Lower leg skin (tissue), 3 donors: ENCODE measurements around the gene NODAL.

Experiments used
- POLR2A ChIP-seq, 2 donors: fragments of 450-650 bp; IDR thresholded peaks; one replicate each; pipeline ENCODE4 v1.6.1; 2016 to 2017; ENCODE audit warnings: antibody characterized with exemption in 2 of 2, mild to moderate bottlenecking in 1 of 2, moderate library complexity in 1 of 2
- TF ChIP-seq, protein P1 (sequence below), 3 donors: fragments of 450-650 bp; IDR thresholded peaks; one replicate each; pipeline ENCODE4 v1.5.1; 2016; ENCODE audit warnings: antibody characterized with exemption in 3 of 3, mild to moderate bottlenecking in 3 of 3, moderate library complexity in 2 of 3

DNA sequence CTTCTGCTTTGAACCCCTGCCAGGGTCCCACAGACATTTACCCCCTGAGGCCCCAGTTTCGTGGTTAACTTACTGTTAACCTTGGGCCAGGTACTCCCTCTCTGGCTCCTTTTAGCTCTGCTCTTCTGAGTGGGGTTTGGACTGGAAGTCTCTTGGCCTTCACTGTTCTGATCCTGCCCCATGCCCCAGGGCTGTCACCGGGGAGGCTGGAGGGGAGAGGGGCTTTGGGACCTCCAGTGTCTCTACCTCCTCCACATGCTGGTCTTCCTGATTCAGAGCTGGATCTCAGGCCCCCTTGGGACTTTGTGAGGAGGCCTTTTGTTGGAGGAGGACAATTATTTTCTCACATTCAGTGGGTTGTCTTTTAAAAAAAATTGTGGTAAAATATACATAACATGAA is 24.4 kb upstream of the NODAL start:
- TF ChIP-seq POLR2A (IDR thresholded peaks at IDR 0.05), result no peak
- TF ChIP-seq, protein P1, sequence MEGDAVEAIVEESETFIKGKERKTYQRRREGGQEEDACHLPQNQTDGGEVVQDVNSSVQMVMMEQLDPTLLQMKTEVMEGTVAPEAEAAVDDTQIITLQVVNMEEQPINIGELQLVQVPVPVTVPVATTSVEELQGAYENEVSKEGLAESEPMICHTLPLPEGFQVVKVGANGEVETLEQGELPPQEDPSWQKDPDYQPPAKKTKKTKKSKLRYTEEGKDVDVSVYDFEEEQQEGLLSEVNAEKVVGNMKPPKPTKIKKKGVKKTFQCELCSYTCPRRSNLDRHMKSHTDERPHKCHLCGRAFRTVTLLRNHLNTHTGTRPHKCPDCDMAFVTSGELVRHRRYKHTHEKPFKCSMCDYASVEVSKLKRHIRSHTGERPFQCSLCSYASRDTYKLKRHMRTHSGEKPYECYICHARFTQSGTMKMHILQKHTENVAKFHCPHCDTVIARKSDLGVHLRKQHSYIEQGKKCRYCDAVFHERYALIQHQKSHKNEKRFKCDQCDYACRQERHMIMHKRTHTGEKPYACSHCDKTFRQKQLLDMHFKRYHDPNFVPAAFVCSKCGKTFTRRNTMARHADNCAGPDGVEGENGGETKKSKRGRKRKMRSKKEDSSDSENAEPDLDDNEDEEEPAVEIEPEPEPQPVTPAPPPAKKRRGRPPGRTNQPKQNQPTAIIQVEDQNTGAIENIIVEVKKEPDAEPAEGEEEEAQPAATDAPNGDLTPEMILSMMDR (IDR thresholded peaks at IDR 0.05), result no peak
